Inflammatory macrophage treated with lipopolysaccharide for 4 hours (primary cell): Measurements from ENCODE around the gene PHC2.

ENCODE experiments used
- DNase-seq: peaks from one replicate; pipeline ENCODE4 v3.0.0-alpha.2; 2020

Gene PHC2

GRCh38 chr1:33454646-33455282 lies 23.9 kb upstream of the PHC2 start:
- DNase-seq = no peak

- no peak for DNase-seq
These were observed 15.7 kb upstream of the PHC2 start for GRCh38 chr1:33446590-33446989.

- DNase-seq = no peak
These were observed 14.2 kb upstream of the PHC2 start for GRCh38 chr1:33445108-33445507.

- DNase-seq = no peak
These were observed 12.8 kb upstream of the PHC2 start for GRCh38 chr1:33443705-33444180.

GRCh38 chr1:33443080-33443704 lies 12.3 kb upstream of the PHC2 start:
- DNase-seq = no peak

- no peak for DNase-seq
These were observed 11.2 kb upstream of the PHC2 start for GRCh38 chr1:33442141-33442540.

- no peak for DNase-seq
These were observed 10.3 kb upstream of the PHC2 start for GRCh38 chr1:33441088-33441745.

GRCh38 chr1:33439662-33440061 lies 8.8 kb upstream of the PHC2 start:
- DNase-seq = no peak

GRCh38 chr1:33438364-33439160 lies 7.7 kb upstream of the PHC2 start:
- DNase-seq = no peak

GRCh38 chr1:33436557-33437285 lies 5.8 kb upstream of the PHC2 start:
- no peak for DNase-seq

- DNase-seq = peak; percentile 42
These were observed 4.4 kb upstream of the PHC2 start for GRCh38 chr1:33435096-33435820.

- DNase-seq = no peak
These were observed 3.5 kb upstream of the PHC2 start for GRCh38 chr1:33434363-33434750.

- peak; percentile 98 for DNase-seq
These were observed 2.8 kb upstream of the PHC2 start for GRCh38 chr1:33433509-33434362.

GRCh38 chr1:33429856-33430691 lies 821 bp downstream of the PHC2 start:
- DNase-seq = no peak

- no peak for DNase-seq
These were observed 1.6 kb downstream of the PHC2 start for GRCh38 chr1:33429332-33429731.

GRCh38 chr1:33428661-33429060 lies 2.2 kb downstream of the PHC2 start:
- no peak for DNase-seq

- no peak for DNase-seq
These were observed 4.0 kb downstream of the PHC2 start for GRCh38 chr1:33426916-33427315.

- no peak for DNase-seq
These were observed 5.0 kb downstream of the PHC2 start for GRCh38 chr1:33425900-33426299.

GRCh38 chr1:33424610-33425009 lies 6.3 kb downstream of the PHC2 start:
- no peak for DNase-seq

GRCh38 chr1:33424205-33424604 lies 6.7 kb downstream of the PHC2 start:
- no peak for DNase-seq
